CD14-positive monocyte (primary cell): ENCODE data around the gene SGTB. TPM values are rescaled to one million over a fixed set of nuclear protein-coding genes. Genes with fewer than 3 reads are reported as not detected.

Experiments used
- DNase-seq, 3 donors: peaks; one replicate each; pipeline ENCODE4 v3.0.0-alpha.2; 2011 to 2022
- H2AFZ ChIP-seq: 2 replicates; pipeline ENCODE4 v1.6.0; 2012; ENCODE audit warnings: mild to moderate bottlenecking, low read depth, low read length, inconsistent platforms; ENCODE audit not compliant: insufficient read depth, poor library complexity, severe bottlenecking
- H3K27ac ChIP-seq, 2 donors: 1 replicate in 1 of 2; 2 replicates in 1 of 2; pipeline ENCODE4 v1.5.1; 2012 to 2013; ENCODE audit warnings: low read length in 2 of 2, control low read depth in 1 of 2, inconsistent platforms in 1 of 2, low read depth in 1 of 2, mild to moderate bottlenecking in 1 of 2
- H3K27me3 ChIP-seq, 2 donors: one replicate each; pipeline versions ENCODE4 v1.6.0 to v1.6.1; 2011 to 2013; ENCODE audit warnings: low read length in 2 of 2; ENCODE audit not compliant: control insufficient read depth in 2 of 2, insufficient read depth in 2 of 2
- H3K36me3 ChIP-seq, 2 donors: replicated peaks in 1 of 2; 1 replicate in 1 of 2; 2 replicates in 1 of 2; pipeline versions ENCODE4 v1.5.1 to v1.6.1; 2012 to 2013; ENCODE audit warnings: low read length in 2 of 2, control low read depth in 1 of 2, inconsistent platforms in 1 of 2, mild to moderate bottlenecking in 1 of 2; ENCODE audit not compliant: insufficient read depth in 2 of 2, control insufficient read depth in 1 of 2
- H3K4me1 ChIP-seq, 2 donors: 1 replicate in 1 of 2; 2 replicates in 1 of 2; pipeline versions ENCODE4 v1.5.1 to v1.6.1; 2012 to 2013; ENCODE audit warnings: low read length in 2 of 2, control low read depth in 1 of 2, inconsistent platforms in 1 of 2, mild to moderate bottlenecking in 1 of 2, moderate library complexity in 1 of 2; ENCODE audit not compliant: insufficient read depth in 2 of 2, control insufficient read depth in 1 of 2
- H3K4me2 ChIP-seq: replicated peaks from 2 replicates; pipeline ENCODE3; 2012; ENCODE audit warnings: low read length, moderate library complexity, mild to moderate bottlenecking; ENCODE audit not compliant: poor library complexity, severe bottlenecking; ENCODE audit errors: extremely low read depth
- H3K4me3 ChIP-seq, 3 experiments: fragments of 200-600 bp in 1 of 3; sonication (generic) in 1 of 3; replicated peaks in 1 of 3; 1 replicate in 2 of 3; 2 replicates in 1 of 3; pipeline ENCODE4 v1.5.1; 2011 to 2013; ENCODE audit warnings: low read length in 3 of 3, mild to moderate bottlenecking in 3 of 3, control low read depth in 2 of 3, low read depth in 2 of 3, inconsistent platforms in 1 of 3, moderate library complexity in 1 of 3
- H3K79me2 ChIP-seq: 2 replicates; pipeline ENCODE4 v1.6.0; 2012; ENCODE audit warnings: mild to moderate bottlenecking, control low read depth, inconsistent platforms, low read length, moderate library complexity; ENCODE audit not compliant: insufficient read depth
- H3K9ac ChIP-seq: 2 replicates; pipeline ENCODE4 v1.6.0; 2017; ENCODE audit warnings: low read length, mild to moderate bottlenecking; ENCODE audit not compliant: insufficient read depth, poor library complexity, severe bottlenecking
- H3K9me3 ChIP-seq, 2 donors: replicated peaks in 1 of 2; 1 replicate in 1 of 2; 2 replicates in 1 of 2; pipeline versions ENCODE4 v1.5.1 to v1.6.1; 2012 to 2013; ENCODE audit warnings: low read length in 2 of 2, control low read depth in 1 of 2; ENCODE audit not compliant: control insufficient read depth in 1 of 2, insufficient read depth in 1 of 2
- H4K20me1 ChIP-seq: 2 replicates; pipeline ENCODE4 v1.6.0; 2012; ENCODE audit warnings: mild to moderate bottlenecking, low read length, control low read depth, moderate library complexity; ENCODE audit not compliant: insufficient read depth
- H3K27ac Mint-ChIP-seq, 7 donors: one replicate each; pipeline ENCODE4 v1.8.0; 2020; ENCODE audit warnings: mild to moderate bottlenecking in 7 of 7, mixed read lengths in 7 of 7, moderate library complexity in 6 of 7, inconsistent platforms in 2 of 7
- H3K27me3 Mint-ChIP-seq, 3 donors: one replicate each; pipeline ENCODE4 v1.8.0; 2021 to 2022; ENCODE audit warnings: low read depth in 3 of 3, mild to moderate bottlenecking in 3 of 3, mixed read lengths in 3 of 3, moderate library complexity in 3 of 3, inconsistent platforms in 1 of 3
- H3K36me3 Mint-ChIP-seq, 2 donors: one replicate each; pipeline ENCODE4 v1.8.0; 2020; ENCODE audit warnings: mixed read lengths in 2 of 2, inconsistent platforms in 1 of 2, mild to moderate bottlenecking in 1 of 2
- H3K4me1 Mint-ChIP-seq: one replicate; pipeline ENCODE4 v1.8.0; 2020; ENCODE audit warnings: mild to moderate bottlenecking, mixed read lengths
- H3K4me3 Mint-ChIP-seq, 2 donors: one replicate each; pipeline ENCODE4 v1.8.0; 2020; ENCODE audit warnings: mild to moderate bottlenecking in 2 of 2, mixed read lengths in 2 of 2, moderate library complexity in 1 of 2
- H3K9me3 Mint-ChIP-seq, 7 donors: one replicate each; pipeline ENCODE4 v1.8.0; 2020 to 2022; ENCODE audit warnings: mixed read lengths in 7 of 7, mild to moderate bottlenecking in 6 of 7, moderate library complexity in 6 of 7, inconsistent platforms in 2 of 7
- WGBS: methylation state at CpG from one replicate; pipeline ENCODE4 v1.1.5; 2013; ENCODE audit warnings: missing lambda C conversion rate; ENCODE audit not compliant: insufficient coverage; 5-methylcytosine and 5-hydroxymethylcytosine counted together
- intact Hi-C, 2 donors: fragments of 100-400 bp; cut with micrococcal nuclease; formaldehyde crosslinking; loops; one replicate each; pipeline versions ENCODE4 v1.15.0 to v1.15.1; 2023
- polyA plus RNA-seq, 3 donors: library from polyadenylated mRNA; depleted of rRNA in 1 of 3; unstranded in 2 of 3; stranded (reverse) in 1 of 3; fragments of 300-500 nt in 2 of 3; fragments of >200 nt in 1 of 3; fragmentation: Illumina TruSeq in 2 of 3; gene quantifications; 1 replicate in 2 of 3; 2 replicates in 1 of 3; pipeline ENCODE4 v1.2.3, GENCODE V29; 2012 to 2021
- TF ChIP-seq, protein P1 (sequence below): fragments of 200-600 bp; IDR thresholded peaks from one replicate; pipeline ENCODE4 v1.8.0; 2022; ENCODE audit warnings: antibody characterized with exemption, mild to moderate bottlenecking

SGTB gene
- polyA plus RNA-seq, 3 donors: 7.4 to 16.5 (median 7.6) TPM

DNA sequence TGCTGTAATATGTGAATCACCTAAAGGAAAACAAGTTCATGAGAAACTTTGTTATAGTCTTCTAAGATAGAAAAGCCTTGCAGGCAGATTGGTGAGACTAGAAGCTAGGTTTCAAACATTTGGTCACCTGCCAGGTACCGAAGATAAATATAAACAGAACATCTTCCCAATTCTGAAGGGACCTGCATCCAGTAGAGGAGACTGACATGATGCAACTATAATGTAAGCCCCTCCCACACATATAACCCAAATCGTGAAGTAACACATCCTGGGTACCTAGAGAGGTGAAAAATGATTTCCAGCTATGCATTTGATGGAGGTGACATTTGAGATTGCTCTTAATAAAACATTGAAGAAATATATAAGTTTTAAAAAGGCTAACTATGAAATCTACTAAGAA is 67.2 kb downstream of the SGTB start:
- H3K4me1 Mint-ChIP-seq: no peaks in the 10 kb centered on the region
- no peaks in the 10 kb centered on the region for H3K27me3 Mint-ChIP-seq
- no peaks in the 10 kb centered on the region for H3K9me3 Mint-ChIP-seq
- Histone ChIP-seq H4K20me1 (no peaks in the 10 kb centered on the region), H3K79me2 (no peaks in the 10 kb centered on the region), H3K27me3 (no peaks in the 10 kb centered on the region), H3K27ac (no peak overlapping the region), H3K4me3 (no peak overlapping the region), H3K4me1 (no peaks in the 10 kb centered on the region), H2AFZ (no peak overlapping the region), H3K9me3 (no peaks in the 10 kb centered on the region), H3K9ac (no peak overlapping the region), H3K36me3 (peaks cover 22 to 49% of the 10 kb centered on the region in 2 donors), H3K4me2 (no peak overlapping the region)
- WGBS: no CpG with 5 or more reads among the region's 2 CpGs
- DNase-seq: no peak
- TF ChIP-seq, protein P1, sequence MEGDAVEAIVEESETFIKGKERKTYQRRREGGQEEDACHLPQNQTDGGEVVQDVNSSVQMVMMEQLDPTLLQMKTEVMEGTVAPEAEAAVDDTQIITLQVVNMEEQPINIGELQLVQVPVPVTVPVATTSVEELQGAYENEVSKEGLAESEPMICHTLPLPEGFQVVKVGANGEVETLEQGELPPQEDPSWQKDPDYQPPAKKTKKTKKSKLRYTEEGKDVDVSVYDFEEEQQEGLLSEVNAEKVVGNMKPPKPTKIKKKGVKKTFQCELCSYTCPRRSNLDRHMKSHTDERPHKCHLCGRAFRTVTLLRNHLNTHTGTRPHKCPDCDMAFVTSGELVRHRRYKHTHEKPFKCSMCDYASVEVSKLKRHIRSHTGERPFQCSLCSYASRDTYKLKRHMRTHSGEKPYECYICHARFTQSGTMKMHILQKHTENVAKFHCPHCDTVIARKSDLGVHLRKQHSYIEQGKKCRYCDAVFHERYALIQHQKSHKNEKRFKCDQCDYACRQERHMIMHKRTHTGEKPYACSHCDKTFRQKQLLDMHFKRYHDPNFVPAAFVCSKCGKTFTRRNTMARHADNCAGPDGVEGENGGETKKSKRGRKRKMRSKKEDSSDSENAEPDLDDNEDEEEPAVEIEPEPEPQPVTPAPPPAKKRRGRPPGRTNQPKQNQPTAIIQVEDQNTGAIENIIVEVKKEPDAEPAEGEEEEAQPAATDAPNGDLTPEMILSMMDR: no peak
- no peak overlapping the region for H3K4me3 Mint-ChIP-seq
- peaks cover 38 to 69% of the 10 kb centered on the region in 2 donors for H3K36me3 Mint-ChIP-seq
- intact Hi-C loops: no loop called here
- no peak overlapping the region for H3K27ac Mint-ChIP-seq

DNA sequence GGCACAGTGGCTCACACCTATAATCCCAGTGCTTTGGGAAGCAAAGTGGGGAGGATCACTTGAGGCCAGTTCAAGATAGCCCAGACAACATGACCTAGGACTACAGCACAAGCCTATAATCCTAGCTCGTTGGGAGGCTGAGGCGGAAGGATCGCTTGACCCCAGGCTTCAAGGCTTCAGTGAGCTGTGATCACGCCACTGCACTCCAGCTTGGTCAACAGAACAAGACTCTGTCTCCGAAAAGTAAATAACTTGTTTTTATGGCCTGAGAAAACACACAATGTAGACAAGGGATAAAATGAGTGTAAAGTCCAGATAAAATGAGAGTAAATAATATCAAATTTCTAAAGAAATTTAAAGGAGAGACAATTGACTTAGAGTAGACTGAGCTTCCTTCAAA is 70.8 kb downstream of the SGTB start:
- H3K9ac ChIP-seq: no peak overlapping the region
- no peaks in the 10 kb centered on the region for H3K27me3 ChIP-seq
- no peaks in the 10 kb centered on the region for H3K4me1 ChIP-seq
- intact Hi-C loops: no loop called here
- no peak overlapping the region for H3K4me3 ChIP-seq
- no peak overlapping the region for H3K4me3 Mint-ChIP-seq
- no peaks in the 10 kb centered on the region for H3K9me3 ChIP-seq
- H3K36me3 ChIP-seq: peaks cover 38 to 69% of the 10 kb centered on the region in 2 donors
- no peak overlapping the region for H3K4me2 ChIP-seq
- no peaks in the 10 kb centered on the region for H3K4me1 Mint-ChIP-seq
- H4K20me1 ChIP-seq: no peaks in the 10 kb centered on the region
- no peak for DNase-seq
- H3K9me3 Mint-ChIP-seq: no peaks in the 10 kb centered on the region
- H3K36me3 Mint-ChIP-seq: peaks cover 45 to 69% of the 10 kb centered on the region in 2 donors
- H2AFZ ChIP-seq: no peak overlapping the region
- no peaks in the 10 kb centered on the region for H3K27me3 Mint-ChIP-seq
- no peak overlapping the region for H3K27ac Mint-ChIP-seq
- TF ChIP-seq, protein P1: no peak
- 100% methylated on average over 2 of the region's 5 CpGs for WGBS
- no peak overlapping the region for H3K27ac ChIP-seq
- H3K79me2 ChIP-seq: no peaks in the 10 kb centered on the region
